Activated CD4-positive, alpha-beta T cell treated with anti-CD3 and anti-CD28 coated beads, Interleukin-10, Interleukin-2, amounts not matched to agents 100 ng/mL and 50 ng/mL, durations not matched to agents 16 hours and 8 hours (primary cell): ENCODE results near the gene EIF3F.

Experiments used
- DNase-seq: peaks from one replicate; pipeline ENCODE4 v3.0.0-alpha.2; 2020

The EIF3F gene

GRCh38 chr11:7994581-7995278, 7.6 kb downstream of the EIF3F start:
- DNase-seq: no peak

- no peak for DNase-seq
Observed at GRCh38 chr11:7999795-8000194, 12.7 kb downstream of the EIF3F start.

- no peak for DNase-seq
Observed at GRCh38 chr11:8000390-8000789, 13.3 kb downstream of the EIF3F start.

GRCh38 chr11:8002676-8003075, 15.5 kb downstream of the EIF3F start:
- DNase-seq: no peak

- no peak for DNase-seq
Observed at GRCh38 chr11:8003187-8003586, 16.1 kb downstream of the EIF3F start.

- DNase-seq: no peak
Observed at GRCh38 chr11:8004008-8004407, 16.9 kb downstream of the EIF3F start.

- no peak for DNase-seq
Observed at GRCh38 chr11:8005556-8005955, 18.4 kb downstream of the EIF3F start.

- DNase-seq: peak; percentile 60
Observed at GRCh38 chr11:8006349-8006977, 19.3 kb downstream of the EIF3F start.

GRCh38 chr11:8008212-8008611, 21.1 kb downstream of the EIF3F start:
- DNase-seq: no peak

GRCh38 chr11:8009856-8010255, 22.7 kb downstream of the EIF3F start:
- no peak for DNase-seq

GRCh38 chr11:8011371-8011770, 24.2 kb downstream of the EIF3F start:
- DNase-seq: no peak

GRCh38 chr11:8011981-8012444, 24.9 kb downstream of the EIF3F start:
- no peak for DNase-seq

GRCh38 chr11:8013833-8014232, 26.7 kb downstream of the EIF3F start:
- DNase-seq: no peak

- no peak for DNase-seq
Observed at GRCh38 chr11:8015753-8016239, 28.7 kb downstream of the EIF3F start.

- DNase-seq: no peak
Observed at GRCh38 chr11:8016440-8016839, 29.3 kb downstream of the EIF3F start.

GRCh38 chr11:8017071-8017470, 29.9 kb downstream of the EIF3F start:
- DNase-seq: no peak

- no peak for DNase-seq
Observed at GRCh38 chr11:8017894-8018483, 30.9 kb downstream of the EIF3F start.

GRCh38 chr11:8018484-8019313, 31.6 kb downstream of the EIF3F start:
- peak; percentile 64 for DNase-seq

- DNase-seq: peak; percentile 17
Observed at GRCh38 chr11:8019314-8020243, 32.4 kb downstream of the EIF3F start.

GRCh38 chr11:8020244-8020597, 33.1 kb downstream of the EIF3F start:
- DNase-seq: no peak

- no peak for DNase-seq
Observed at GRCh38 chr11:8021920-8022319, 34.8 kb downstream of the EIF3F start.

GRCh38 chr11:8022876-8023275, 35.7 kb downstream of the EIF3F start:
- no peak for DNase-seq
